Glomerular visceral epithelial cell (primary cell): Measurements from ENCODE around the gene SLC6A6.
"Not testable (repeated sequence)": the region's sequence is repeated elsewhere in the genome, so short reads cannot be mapped to it uniquely, and the experiment has no call there.

Experiments
- DNase-seq: peaks from one replicate; pipeline ENCODE4 v3.0.0-alpha.2; 2016; ENCODE audit errors: extremely low spot score

Gene SLC6A6

GRCh38 chr3:14437705-14438104 lies 35.3 kb downstream of the SLC6A6 start:
- not testable (repeated sequence) for DNase-seq

GRCh38 chr3:14438262-14438661 lies 35.9 kb downstream of the SLC6A6 start:
- no peak for DNase-seq

GRCh38 chr3:14438929-14439328 lies 36.5 kb downstream of the SLC6A6 start:
- no peak for DNase-seq

- DNase-seq = peak; percentile 46
These were observed 37.2 kb downstream of the SLC6A6 start for GRCh38 chr3:14439501-14440167.

- no peak for DNase-seq
These were observed 37.7 kb downstream of the SLC6A6 start for GRCh38 chr3:14440168-14440518.

GRCh38 chr3:14440531-14441239 lies 38.3 kb downstream of the SLC6A6 start:
- peak; percentile 70 for DNase-seq

GRCh38 chr3:14441240-14441919 lies 39.0 kb downstream of the SLC6A6 start:
- DNase-seq = no peak

- DNase-seq = no peak
These were observed 39.5 kb downstream of the SLC6A6 start for GRCh38 chr3:14441920-14442300.

GRCh38 chr3:14444380-14444779 lies 42.0 kb downstream of the SLC6A6 start:
- DNase-seq = no peak

- DNase-seq = no peak
These were observed 43.4 kb downstream of the SLC6A6 start for GRCh38 chr3:14445773-14446172.

- DNase-seq = no peak
These were observed 44.7 kb downstream of the SLC6A6 start for GRCh38 chr3:14446988-14447570.

- no peak for DNase-seq
These were observed 45.7 kb downstream of the SLC6A6 start for GRCh38 chr3:14448063-14448462.

GRCh38 chr3:14448756-14449727 lies 46.6 kb downstream of the SLC6A6 start:
- no peak for DNase-seq

- DNase-seq = no peak
These were observed 48.1 kb downstream of the SLC6A6 start for GRCh38 chr3:14450506-14450905.

- no peak for DNase-seq
These were observed 48.7 kb downstream of the SLC6A6 start for GRCh38 chr3:14450922-14451606.

- peak; percentile 95 for DNase-seq
These were observed 49.7 kb downstream of the SLC6A6 start for GRCh38 chr3:14451844-14452739.

GRCh38 chr3:14452740-14453710 lies 50.6 kb downstream of the SLC6A6 start:
- peak; percentile 93 for DNase-seq

- DNase-seq = no peak
These were observed 51.7 kb downstream of the SLC6A6 start for GRCh38 chr3:14453876-14454638.
